22Rv1 (cell line): Measurements from ENCODE around the gene TMEM62.
A peak's percentile ranks its signal among the peaks of the same experiment; 100 is the strongest.

Experiments used
- H3K27ac ChIP-seq: fragments of 450-650 bp; 2 replicates; pipeline ENCODE4 v1.5.1; 2017
- ZFX ChIP-seq: fragments of 450-650 bp; IDR thresholded peaks from 2 replicates; pipeline ENCODE4 v1.6.1; 2017; ENCODE audit warnings: antibody characterized with exemption, borderline replicate concordance
- TF ChIP-seq, protein P1 (sequence below): fragments of 450-650 bp; IDR thresholded peaks from 2 replicates; pipeline ENCODE4 v1.5.1; 2017; ENCODE audit warnings: mild to moderate bottlenecking

The TMEM62 gene

DNA sequence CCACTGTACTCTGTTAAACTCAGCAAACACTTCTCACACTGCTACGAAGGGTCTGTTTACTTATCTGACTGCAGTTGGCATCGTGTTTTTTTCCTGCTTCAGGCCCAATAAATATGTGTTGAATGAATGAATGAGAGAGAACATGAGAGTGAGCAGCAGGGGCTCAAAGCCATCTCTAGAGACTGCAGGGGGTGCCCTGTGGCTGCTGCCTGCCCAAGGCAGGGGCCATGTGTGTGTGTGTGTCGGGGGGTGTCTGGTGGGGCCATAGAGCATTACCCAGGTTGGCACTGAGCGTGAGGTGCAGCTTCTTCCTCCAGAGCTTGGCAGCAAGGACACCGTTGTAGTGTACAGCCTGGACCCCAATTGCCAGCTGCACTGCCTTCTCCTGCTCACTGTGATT is 72.7 kb downstream of the TMEM62 start:
- H3K27ac ChIP-seq: no peak overlapping the region
- TF ChIP-seq, protein P1, sequence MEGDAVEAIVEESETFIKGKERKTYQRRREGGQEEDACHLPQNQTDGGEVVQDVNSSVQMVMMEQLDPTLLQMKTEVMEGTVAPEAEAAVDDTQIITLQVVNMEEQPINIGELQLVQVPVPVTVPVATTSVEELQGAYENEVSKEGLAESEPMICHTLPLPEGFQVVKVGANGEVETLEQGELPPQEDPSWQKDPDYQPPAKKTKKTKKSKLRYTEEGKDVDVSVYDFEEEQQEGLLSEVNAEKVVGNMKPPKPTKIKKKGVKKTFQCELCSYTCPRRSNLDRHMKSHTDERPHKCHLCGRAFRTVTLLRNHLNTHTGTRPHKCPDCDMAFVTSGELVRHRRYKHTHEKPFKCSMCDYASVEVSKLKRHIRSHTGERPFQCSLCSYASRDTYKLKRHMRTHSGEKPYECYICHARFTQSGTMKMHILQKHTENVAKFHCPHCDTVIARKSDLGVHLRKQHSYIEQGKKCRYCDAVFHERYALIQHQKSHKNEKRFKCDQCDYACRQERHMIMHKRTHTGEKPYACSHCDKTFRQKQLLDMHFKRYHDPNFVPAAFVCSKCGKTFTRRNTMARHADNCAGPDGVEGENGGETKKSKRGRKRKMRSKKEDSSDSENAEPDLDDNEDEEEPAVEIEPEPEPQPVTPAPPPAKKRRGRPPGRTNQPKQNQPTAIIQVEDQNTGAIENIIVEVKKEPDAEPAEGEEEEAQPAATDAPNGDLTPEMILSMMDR: no peak
- no peak for TF ChIP-seq ZFX

DNA sequence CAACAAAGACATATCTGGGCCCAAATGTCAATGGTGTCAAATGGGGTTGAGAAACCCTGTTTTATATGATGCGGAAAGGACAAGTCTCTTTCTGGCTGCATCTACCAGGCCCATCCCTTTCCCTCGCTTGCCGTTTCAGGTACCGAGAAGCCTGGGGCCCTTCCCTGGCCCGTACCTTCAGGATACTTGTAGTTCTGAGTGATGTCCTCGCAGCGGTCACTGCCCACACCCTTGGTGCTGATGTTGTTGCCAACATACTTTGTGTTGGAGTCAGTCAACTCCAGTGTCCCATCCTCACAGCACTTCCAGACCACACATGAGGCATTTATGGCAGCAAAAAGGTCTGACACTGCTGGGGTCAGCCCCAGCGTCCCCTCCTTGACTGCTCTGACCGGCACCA is 73.6 kb downstream of the TMEM62 start:
- TF ChIP-seq ZFX: no peak
- TF ChIP-seq, protein P1: no peak
- no peak overlapping the region for H3K27ac ChIP-seq

DNA sequence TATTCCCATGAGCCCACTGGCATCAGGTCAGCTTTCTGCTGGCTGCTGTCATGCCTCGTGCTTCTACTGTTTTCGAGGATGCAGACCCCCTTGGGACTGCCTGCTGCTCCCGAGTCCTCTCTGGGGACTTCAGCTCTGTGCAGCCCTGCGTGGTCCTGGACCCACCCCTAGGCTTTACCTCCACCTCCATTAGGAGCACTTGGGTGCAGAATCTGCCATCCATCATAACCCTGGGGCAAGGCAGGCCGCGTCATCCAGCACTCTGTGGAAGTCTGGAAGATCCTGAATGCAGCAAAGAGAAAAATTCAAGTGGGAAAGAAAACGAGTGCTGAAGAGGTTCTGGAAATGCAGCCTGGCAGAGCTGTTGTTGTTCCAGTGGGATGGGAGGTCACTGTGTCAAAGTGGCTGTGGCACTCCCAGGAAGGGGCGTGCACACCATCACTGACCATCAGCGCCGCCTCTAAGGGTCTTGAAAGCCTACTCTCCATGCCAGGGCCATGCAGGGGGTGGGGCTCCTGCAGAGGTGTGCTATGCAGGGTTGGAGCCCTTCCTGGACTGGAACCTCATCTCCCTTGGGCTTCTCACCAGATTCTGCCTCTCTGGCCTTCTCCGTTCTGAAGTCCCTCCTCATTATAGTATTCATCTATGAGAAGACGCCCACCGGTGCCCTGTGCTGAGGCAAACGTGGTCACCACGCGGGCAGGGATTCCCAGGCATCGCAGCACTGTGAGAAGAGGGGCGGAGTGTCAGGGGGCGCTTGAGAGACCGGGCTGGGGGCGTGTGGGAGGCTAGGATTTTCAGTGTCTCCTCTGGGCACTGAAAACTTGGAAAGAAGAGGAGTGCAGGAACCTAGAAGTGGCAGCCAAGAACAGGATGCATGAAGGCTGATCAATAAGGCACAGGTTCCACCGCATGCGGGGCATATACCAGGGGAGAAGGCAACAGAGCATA is 74.9 kb downstream of the TMEM62 start:
- H3K27ac ChIP-seq: no peak overlapping the region
- TF ChIP-seq ZFX: no peak
- TF ChIP-seq, protein P1: no peak

DNA sequence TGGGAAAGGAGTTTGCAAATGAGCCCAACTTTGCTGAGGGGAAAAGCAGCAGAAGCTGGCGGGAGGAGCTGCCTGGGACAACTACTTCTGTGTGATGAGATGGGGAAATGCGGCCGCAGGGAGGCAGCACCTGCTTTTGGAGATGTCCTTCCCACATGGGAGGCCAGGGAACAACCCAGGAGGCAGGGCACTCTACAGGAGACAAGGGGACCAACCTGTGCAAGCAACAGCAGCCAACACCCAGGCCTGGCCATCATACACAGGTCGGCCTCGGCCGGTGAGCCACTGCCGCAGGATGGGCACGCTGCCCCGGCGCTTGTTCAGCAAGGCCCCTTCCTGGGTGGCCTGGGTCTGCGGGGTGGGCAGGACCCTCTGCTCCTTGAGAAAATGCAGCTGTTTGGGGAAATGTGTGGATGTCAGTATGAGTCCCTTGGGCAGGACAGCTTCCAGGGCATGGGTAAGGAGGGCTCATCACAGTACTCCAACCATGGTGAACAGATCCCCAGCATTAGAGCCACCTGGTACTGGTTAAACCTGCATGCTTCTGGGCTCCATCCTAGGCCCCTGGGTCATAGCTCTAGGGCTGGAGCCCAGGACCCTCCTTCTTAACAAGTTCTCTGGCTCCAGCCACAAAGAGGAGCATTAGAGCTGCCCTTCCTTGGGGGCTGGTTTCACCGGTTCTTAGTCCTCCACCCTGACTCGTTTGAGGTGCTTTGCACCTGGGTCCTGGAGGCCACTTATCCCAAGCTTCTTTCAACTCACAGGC is 75.9 kb downstream of the TMEM62 start:
- H3K27ac ChIP-seq: no peak overlapping the region
- no peak for TF ChIP-seq ZFX
- TF ChIP-seq, protein P1: peak; percentile 54

DNA sequence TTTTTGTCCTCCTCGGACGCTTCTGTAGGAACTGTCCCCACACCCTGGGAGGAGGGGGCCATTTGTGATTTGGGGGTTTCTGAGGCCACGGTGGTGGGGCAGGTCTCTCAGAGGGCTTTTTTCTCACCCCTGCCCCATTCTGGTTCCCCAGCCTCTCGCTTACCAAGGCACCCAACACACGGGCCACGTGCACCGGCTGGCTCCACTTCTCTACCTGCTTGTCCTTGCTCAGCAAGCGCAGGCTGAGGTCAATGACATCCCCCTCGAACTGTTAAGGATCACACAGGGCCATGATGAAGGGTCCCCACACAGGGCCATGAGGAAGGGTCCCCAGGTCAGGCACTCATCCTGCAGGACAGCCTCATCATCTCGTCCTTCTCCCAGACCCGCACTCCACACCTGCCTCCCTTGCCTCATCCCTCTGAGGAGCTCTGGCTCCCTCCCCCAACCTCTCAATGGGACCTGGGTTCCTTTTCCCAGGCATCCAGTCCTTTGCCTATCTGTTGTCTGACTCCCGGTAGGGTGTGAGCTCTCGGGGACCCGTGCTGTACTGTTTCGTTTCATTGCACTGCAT is 76.9 kb downstream of the TMEM62 start:
- H3K27ac ChIP-seq: no peak overlapping the region
- TF ChIP-seq ZFX: no peak
- TF ChIP-seq, protein P1: no peak

DNA sequence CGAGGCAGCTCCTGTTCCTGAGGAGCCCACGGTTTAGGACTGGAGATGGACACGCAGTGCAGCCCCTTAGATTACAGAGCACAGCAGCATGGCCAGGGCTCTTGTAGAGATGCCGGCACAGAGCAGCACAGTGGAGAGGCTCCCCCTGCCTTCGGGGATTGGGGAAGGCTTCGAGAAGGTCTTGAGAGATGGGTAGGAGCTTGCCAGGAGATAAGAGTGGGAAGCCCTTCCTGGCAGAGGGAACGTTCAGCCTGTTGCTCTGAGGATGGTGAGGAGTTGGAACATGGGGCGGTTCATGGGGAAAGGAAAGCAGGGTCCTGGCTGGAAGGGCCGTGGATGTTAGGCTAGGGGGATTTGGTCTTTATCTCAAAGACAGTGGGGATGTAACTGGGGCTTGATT is 77.4 kb downstream of the TMEM62 start:
- no peak for TF ChIP-seq ZFX
- TF ChIP-seq, protein P1: no peak
- H3K27ac ChIP-seq: no peak overlapping the region
